Activated CD4-positive, alpha-beta memory T cell treated with anti-CD3 and anti-CD28 coated beads, Interleukin-2, amount 10 ng/mL, durations not matched to agents 7 days and 5 days (primary cell): ENCODE results near the gene CRABP1. TPM values are rescaled to one million over a fixed set of nuclear protein-coding genes. Genes with fewer than 3 reads are reported as not detected.

Experiments used
- CTCF ChIA-PET: fragments of 350-600 bp; sonication (Branson Sonifier 250); formaldehyde crosslinking; loops from one replicate; lab custom pipeline; 2021; ENCODE audit warnings: antibody characterized with exemption, inconsistent platforms; lab: Charles Lee
- POLR2A ChIA-PET: fragments of 350-600 bp; sonication (Branson Sonifier 250); formaldehyde crosslinking; loops from one replicate; lab custom pipeline; 2021; ENCODE audit warnings: antibody characterized with exemption; lab: Charles Lee
- DNase-seq: peaks from one replicate; pipeline ENCODE4 v3.0.0-alpha.2; 2020
- H3K27ac Mint-ChIP-seq: one replicate; pipeline ENCODE4 v1.8.0; 2021; ENCODE audit warnings: mild to moderate bottlenecking, mixed read lengths
- H3K27me3 Mint-ChIP-seq: one replicate; pipeline ENCODE4 v1.8.0; 2021; ENCODE audit warnings: mixed read lengths
- H3K36me3 Mint-ChIP-seq: one replicate; pipeline ENCODE4 v1.8.0; 2021; ENCODE audit warnings: low read depth, mixed read lengths
- H3K4me1 Mint-ChIP-seq: one replicate; pipeline ENCODE4 v1.8.0; 2021; ENCODE audit warnings: mixed read lengths
- H3K4me3 Mint-ChIP-seq: one replicate; pipeline ENCODE4 v1.8.0; 2021; ENCODE audit warnings: mild to moderate bottlenecking, mixed read lengths
- H3K9me3 Mint-ChIP-seq: one replicate; pipeline ENCODE4 v1.8.0; 2021; ENCODE audit warnings: mixed read lengths
- total RNA-seq, 2 experiments: library from RNA; stranded (reverse); gene quantifications; one replicate each; pipeline ENCODE4 v1.2.3, GENCODE V29; 2021

CRABP1 gene
- total RNA-seq, 2 experiments from 2014 or later: not detected

- no peaks in the 10 kb centered on the region for H3K4me1 Mint-ChIP-seq
- H3K27ac Mint-ChIP-seq: no peak overlapping the region
- no peaks in the 10 kb centered on the region for H3K36me3 Mint-ChIP-seq
- H3K4me3 Mint-ChIP-seq: no peak overlapping the region
- DNase-seq: no peak
- ChIA-PET POLR2A (no interaction called here), CTCF (no interaction called here)
- no peaks in the 10 kb centered on the region for H3K27me3 Mint-ChIP-seq
- no peaks in the 10 kb centered on the region for H3K9me3 Mint-ChIP-seq
Observed at GRCh38 chr15:78321786-78322185, 18.4 kb upstream of the CRABP1 start.

GRCh38 chr15:78322243-78322642 lies 17.9 kb upstream of the CRABP1 start:
- Mint-ChIP-seq H3K27me3 (peaks cover 2% of the 10 kb centered on the region), H3K4me3 (no peak overlapping the region), H3K36me3 (no peaks in the 10 kb centered on the region), H3K4me1 (no peaks in the 10 kb centered on the region), H3K9me3 (no peaks in the 10 kb centered on the region), H3K27ac (no peak overlapping the region)
- no peak for DNase-seq
- CTCF ChIA-PET: no interaction called here
- POLR2A ChIA-PET: no interaction called here

DNA sequence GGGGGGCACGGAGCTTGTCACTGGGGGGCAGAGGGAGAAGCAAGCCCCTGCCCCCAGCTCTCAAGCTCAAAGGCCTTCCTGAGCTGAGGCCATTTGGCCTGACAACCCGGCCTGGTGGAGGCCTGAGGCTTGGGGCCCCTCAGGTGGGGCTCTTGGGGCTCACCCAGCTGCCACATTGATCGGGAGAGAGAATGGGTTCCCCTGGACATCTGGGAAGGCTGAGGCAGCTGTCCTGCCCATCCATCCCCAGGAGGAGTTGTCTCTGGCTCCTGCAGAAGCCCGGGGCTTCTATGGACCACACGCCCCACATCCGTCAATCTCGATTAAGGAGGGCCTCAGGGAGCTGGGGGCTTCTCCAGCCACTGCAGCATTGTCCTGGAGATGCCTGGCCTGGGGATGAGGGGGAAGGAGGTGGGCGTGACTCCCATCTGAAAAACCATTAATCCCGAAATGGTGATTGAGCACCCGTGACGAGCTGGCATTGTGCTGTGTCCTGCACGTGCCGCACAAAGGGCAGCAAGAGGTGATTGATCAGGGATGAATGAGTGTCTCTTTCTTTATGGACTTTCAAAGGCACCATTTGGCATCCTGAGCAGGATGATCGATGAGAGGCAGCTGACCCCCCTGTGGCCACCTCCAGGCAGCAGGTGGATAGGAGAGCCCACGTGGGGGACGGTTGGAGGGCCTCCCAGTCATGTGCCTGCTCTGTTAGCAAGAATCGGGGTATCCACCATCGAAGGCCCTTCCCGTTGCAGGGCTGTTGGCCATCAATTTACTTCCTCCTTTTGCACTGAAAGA lies 17.2 kb upstream of the CRABP1 start:
- no peak for DNase-seq
- H3K4me3 Mint-ChIP-seq: no peak overlapping the region
- H3K36me3 Mint-ChIP-seq: no peaks in the 10 kb centered on the region
- CTCF ChIA-PET: no interaction called here
- H3K27ac Mint-ChIP-seq: no peak overlapping the region
- no peaks in the 10 kb centered on the region for H3K9me3 Mint-ChIP-seq
- peaks cover 3% of the 10 kb centered on the region for H3K27me3 Mint-ChIP-seq
- no peaks in the 10 kb centered on the region for H3K4me1 Mint-ChIP-seq
- POLR2A ChIA-PET: no interaction called here

DNA sequence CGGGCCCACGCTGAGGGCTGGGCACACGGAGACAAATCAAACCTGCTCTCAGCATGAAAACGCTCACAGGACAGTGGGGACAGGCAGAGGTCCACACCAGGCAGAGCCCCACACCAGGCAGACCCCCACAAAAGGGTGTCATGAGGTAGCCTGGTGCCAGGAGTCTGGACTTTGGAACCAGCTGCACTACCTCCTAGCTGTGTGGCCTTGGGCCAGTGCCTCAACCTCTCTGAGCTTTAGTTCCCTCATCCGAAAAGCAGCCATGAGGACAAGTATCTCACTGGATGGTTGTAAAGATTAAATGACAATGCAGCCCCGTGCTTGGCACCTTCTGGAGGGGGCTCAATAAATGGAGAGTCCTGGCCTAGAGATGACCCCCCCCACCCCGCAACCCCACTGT lies 16.5 kb upstream of the CRABP1 start:
- ChIA-PET POLR2A (no interaction called here), CTCF (no interaction called here)
- Mint-ChIP-seq H3K9me3 (no peaks in the 10 kb centered on the region), H3K27me3 (peaks cover 3% of the 10 kb centered on the region), H3K27ac (no peak overlapping the region), H3K36me3 (no peaks in the 10 kb centered on the region), H3K4me3 (no peak overlapping the region), H3K4me1 (no peaks in the 10 kb centered on the region)
- DNase-seq: no peak

DNA sequence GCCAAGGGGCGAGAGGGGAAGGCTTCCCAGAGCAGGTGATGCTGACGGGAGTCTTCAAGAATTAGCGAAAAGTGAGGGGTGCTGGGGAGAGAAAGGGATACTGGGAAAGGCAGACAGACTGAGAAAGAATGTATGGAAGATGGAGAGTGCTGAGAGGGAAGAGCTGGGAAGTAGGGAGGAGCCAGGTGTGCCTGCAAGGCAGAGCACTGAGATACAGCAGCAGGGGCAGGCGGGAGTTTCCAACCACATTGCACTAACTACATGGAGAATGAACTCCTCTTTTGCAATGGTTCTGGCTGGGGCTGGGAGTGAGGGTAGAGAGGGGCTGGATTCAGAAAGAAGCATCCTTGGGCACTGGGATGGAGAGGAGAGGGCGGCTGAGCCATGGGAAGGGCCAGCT lies 16.0 kb upstream of the CRABP1 start:
- Mint-ChIP-seq H3K27ac (no peak overlapping the region), H3K36me3 (no peaks in the 10 kb centered on the region), H3K4me3 (no peak overlapping the region), H3K9me3 (no peaks in the 10 kb centered on the region), H3K4me1 (no peaks in the 10 kb centered on the region), H3K27me3 (peaks cover 3% of the 10 kb centered on the region)
- CTCF ChIA-PET: no interaction called here
- no peak for DNase-seq
- POLR2A ChIA-PET: no interaction called here

DNA sequence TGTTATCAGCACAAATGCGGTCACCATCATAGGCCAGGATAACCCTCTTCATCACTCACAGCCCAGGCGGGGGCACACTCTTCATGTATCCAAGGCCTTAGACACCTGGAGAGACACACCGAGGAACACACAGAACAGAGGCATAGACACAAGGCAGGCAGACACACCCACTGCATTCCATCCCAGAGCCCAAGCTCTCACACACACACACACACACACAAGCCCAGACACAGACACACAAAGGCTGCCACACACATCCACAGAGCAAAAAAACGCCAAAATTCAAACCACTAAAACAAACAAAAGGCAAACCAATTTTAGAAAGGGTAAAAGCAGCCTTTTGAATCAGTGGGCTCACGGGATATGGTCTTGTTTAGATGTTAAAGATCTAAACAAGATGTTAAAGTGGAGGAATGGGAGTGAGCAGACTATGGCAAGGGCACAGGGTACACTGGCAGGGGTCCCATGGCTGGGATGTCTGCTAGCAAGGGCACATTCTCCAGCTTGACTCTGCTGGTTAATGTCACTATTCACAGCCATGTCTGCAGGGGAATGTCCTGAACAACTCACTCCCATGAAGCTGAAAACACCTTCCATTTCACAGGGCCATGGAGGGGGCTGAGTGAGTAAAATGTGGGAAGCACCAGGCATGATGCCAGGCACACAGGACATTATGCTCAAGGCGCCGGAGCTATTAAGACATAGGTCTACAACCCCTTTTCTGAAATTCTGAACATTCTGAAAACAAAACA lies 14.9 kb upstream of the CRABP1 start:
- H3K4me1 Mint-ChIP-seq: no peaks in the 10 kb centered on the region
- no peak for DNase-seq
- H3K4me3 Mint-ChIP-seq: no peak overlapping the region
- H3K27me3 Mint-ChIP-seq: peaks cover 3% of the 10 kb centered on the region
- H3K9me3 Mint-ChIP-seq: no peaks in the 10 kb centered on the region
- POLR2A ChIA-PET: no interaction called here
- H3K36me3 Mint-ChIP-seq: no peaks in the 10 kb centered on the region
- CTCF ChIA-PET: no interaction called here
- no peak overlapping the region for H3K27ac Mint-ChIP-seq

DNA sequence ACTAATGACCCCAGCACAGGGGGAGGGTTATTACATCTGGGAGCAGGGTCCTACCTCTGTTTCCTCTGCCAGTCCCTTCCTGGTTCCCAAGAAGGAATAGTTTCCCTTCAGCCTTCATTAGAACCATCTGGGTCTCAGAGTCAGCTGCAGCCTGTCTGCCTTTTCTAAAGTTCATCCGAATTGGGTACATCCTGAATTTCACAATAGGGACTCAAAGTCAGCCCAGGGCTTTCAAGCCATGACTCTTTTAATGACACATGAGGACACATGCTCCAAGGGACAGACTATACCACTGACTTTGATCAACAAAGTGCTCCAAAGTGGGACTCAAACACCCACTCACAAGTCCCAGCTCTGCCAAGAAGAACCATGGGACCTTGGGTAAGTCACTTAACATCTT lies 12.7 kb upstream of the CRABP1 start:
- no peak for DNase-seq
- H3K36me3 Mint-ChIP-seq: no peaks in the 10 kb centered on the region
- no peak overlapping the region for H3K4me3 Mint-ChIP-seq
- no peaks in the 10 kb centered on the region for H3K4me1 Mint-ChIP-seq
- H3K27ac Mint-ChIP-seq: no peak overlapping the region
- H3K27me3 Mint-ChIP-seq: peaks cover 6% of the 10 kb centered on the region
- ChIA-PET CTCF (no interaction called here), POLR2A (no interaction called here)
- no peaks in the 10 kb centered on the region for H3K9me3 Mint-ChIP-seq

- H3K9me3 Mint-ChIP-seq: no peaks in the 10 kb centered on the region
- DNase-seq: no peak
- H3K27me3 Mint-ChIP-seq: peaks cover 14% of the 10 kb centered on the region
- no peak overlapping the region for H3K4me3 Mint-ChIP-seq
- ChIA-PET POLR2A (interaction anchor here (0.6 kb wide), 1 partner anchor 30 kb away, joined by 3 read pairs; the partner anchor contains the start of gene SKIC8), CTCF (interaction anchor here (1.2 kb wide), 1 partner anchor 20 kb away, joined by 3 read pairs; no protein-coding TSS in a partner anchor)
- H3K4me1 Mint-ChIP-seq: no peaks in the 10 kb centered on the region
- no peak overlapping the region for H3K27ac Mint-ChIP-seq
- H3K36me3 Mint-ChIP-seq: no peaks in the 10 kb centered on the region
Observed at GRCh38 chr15:78329625-78330024, 10.5 kb upstream of the CRABP1 start.

DNA sequence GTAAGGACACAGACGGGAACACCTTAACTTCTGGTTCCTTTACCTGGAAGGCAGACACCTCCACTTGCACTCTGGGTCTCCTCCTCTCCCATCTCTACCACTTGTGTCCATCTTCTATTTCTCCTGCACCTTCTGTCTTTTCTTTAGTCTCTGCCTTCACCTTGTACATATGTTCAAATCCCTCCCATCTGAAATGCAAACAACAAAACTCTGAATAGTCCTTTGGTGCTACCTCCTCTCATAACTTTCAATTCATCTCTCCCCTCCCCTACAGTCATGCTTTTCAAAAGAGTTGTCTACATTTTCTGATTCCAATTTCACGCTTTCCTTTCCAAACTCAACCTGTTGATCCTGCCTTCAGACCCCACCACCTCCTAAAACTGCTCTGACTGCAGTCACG lies 5.3 kb upstream of the CRABP1 start:
- peaks cover 3% of the 10 kb centered on the region for H3K4me1 Mint-ChIP-seq
- H3K27ac Mint-ChIP-seq: no peak overlapping the region
- no peak for DNase-seq
- H3K27me3 Mint-ChIP-seq: peaks cover 31% of the 10 kb centered on the region
- ChIA-PET POLR2A (no interaction called here), CTCF (no interaction called here)
- no peaks in the 10 kb centered on the region for H3K36me3 Mint-ChIP-seq
- H3K9me3 Mint-ChIP-seq: no peaks in the 10 kb centered on the region
- no peak overlapping the region for H3K4me3 Mint-ChIP-seq

DNA sequence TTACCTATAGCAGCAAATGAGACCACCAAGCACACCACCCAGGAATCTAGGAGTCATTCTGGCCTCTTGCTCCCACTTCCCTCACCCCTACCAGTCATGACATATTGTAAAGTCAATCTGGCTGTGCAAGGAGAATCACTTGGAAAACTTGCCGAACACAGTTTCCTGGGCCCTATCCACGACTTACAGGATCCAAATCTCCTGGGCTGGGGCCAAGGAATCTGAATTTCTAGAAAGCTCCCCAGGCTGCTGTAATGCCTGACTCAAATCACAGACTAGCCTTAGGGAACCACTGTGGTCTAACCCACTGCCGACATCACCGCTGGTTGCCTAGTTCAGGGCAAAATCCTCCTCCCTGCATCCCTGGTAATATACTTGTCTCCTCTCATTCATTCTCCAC lies 4.2 kb upstream of the CRABP1 start:
- Mint-ChIP-seq H3K27ac (no peak overlapping the region), H3K9me3 (no peaks in the 10 kb centered on the region), H3K36me3 (no peaks in the 10 kb centered on the region), H3K27me3 (peaks cover 41% of the 10 kb centered on the region), H3K4me3 (no peak overlapping the region), H3K4me1 (peaks cover 10% of the 10 kb centered on the region)
- DNase-seq: no peak
- CTCF ChIA-PET: no interaction called here
- POLR2A ChIA-PET: no interaction called here

- ChIA-PET CTCF (no interaction called here), POLR2A (no interaction called here)
- Mint-ChIP-seq H3K9me3 (no peaks in the 10 kb centered on the region), H3K4me3 (no peak overlapping the region), H3K4me1 (peaks cover 10% of the 10 kb centered on the region), H3K27me3 (peaks cover 54% of the 10 kb centered on the region), H3K27ac (no peak overlapping the region), H3K36me3 (no peaks in the 10 kb centered on the region)
- no peak for DNase-seq
Observed at GRCh38 chr15:78338781-78339180, 1.4 kb upstream of the CRABP1 start.

- Mint-ChIP-seq H3K27me3 (peaks cover 57% of the 10 kb centered on the region), H3K9me3 (no peaks in the 10 kb centered on the region), H3K27ac (no peak overlapping the region), H3K4me1 (peaks cover 10% of the 10 kb centered on the region), H3K36me3 (no peaks in the 10 kb centered on the region), H3K4me3 (no peak overlapping the region)
- no peak for DNase-seq
- ChIA-PET CTCF (no interaction called here), POLR2A (no interaction called here)
Observed at GRCh38 chr15:78339559-78339958, 594 bp upstream of the CRABP1 start.

DNA sequence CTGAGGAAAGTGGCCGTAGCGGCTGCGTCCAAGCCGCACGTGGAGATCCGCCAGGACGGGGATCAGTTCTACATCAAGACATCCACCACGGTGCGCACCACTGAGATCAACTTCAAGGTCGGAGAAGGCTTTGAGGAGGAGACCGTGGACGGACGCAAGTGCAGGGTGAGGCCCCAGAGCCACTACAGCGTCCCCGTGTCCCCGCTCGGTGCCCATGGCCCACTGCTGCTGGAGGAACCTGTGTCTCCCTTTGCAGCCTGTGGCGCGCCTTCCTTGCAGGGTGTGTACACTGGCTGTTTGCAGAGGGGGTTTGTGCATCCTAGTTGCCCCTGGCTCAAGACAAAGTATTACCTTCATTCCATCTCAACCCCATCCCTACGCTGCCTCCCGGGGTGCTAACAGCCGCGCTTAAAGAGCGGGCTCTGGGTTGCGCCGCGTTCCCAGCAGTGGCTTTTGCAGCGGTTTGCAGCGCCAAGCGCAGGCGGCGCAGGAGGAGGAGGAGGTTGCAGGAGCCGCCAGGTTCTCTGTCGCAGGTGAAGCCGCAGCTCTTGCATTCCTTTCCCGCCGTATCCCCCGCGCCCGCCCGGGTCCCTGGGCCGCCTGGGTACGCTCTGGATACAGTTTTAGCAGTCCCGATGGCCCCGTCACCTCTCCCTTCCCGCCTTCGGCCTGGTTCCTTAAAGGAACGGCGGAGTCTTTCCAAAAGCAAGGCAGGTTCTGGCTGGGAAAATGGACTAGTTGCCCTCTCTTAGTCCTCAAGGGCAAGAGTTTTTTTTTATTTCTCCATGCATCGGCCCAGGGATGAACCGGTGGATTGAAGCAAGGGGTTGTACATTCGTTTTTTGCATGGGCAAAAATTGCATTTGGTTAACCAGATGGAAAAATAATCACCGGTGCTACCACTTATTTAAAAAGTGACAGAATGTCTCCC lies 1.2 kb downstream of the CRABP1 start:
- no peak for DNase-seq
- H3K36me3 Mint-ChIP-seq: no peaks in the 10 kb centered on the region
- H3K4me1 Mint-ChIP-seq: peaks cover 10% of the 10 kb centered on the region
- ChIA-PET CTCF (no interaction called here), POLR2A (no interaction called here)
- no peak overlapping the region for H3K27ac Mint-ChIP-seq
- H3K27me3 Mint-ChIP-seq: peaks cover 65% of the 10 kb centered on the region
- no peaks in the 10 kb centered on the region for H3K9me3 Mint-ChIP-seq
- no peak overlapping the region for H3K4me3 Mint-ChIP-seq
